BJ (cell line): ENCODE measurements around the gene CEND1. TPM values are rescaled to one million over a fixed set of nuclear protein-coding genes. Genes with fewer than 3 reads are reported as not detected.
A peak's percentile ranks its signal among the peaks of the same experiment; 100 is the strongest.

ENCODE experiments used
- CTCF ChIA-PET: fragments of 350-600 bp; formaldehyde crosslinking; extraction: SDS; loops from one replicate; lab custom pipeline; 2021; ENCODE audit warnings: antibody characterized with exemption, inconsistent platforms; lab: Yijun Ruan, JAX
- POLR2A ChIA-PET: fragments of 300-600 bp; sonication (Branson Sonifier 250); formaldehyde crosslinking; extraction: SDS; loops from one replicate; lab custom pipeline; 2021; ENCODE audit warnings: antibody characterized with exemption; lab: Charles Lee
- DNase-seq: peaks from one replicate; pipeline ENCODE4 v3.0.0-alpha.2; 2011; ENCODE audit warnings: low read depth
- H3K27me3 ChIP-seq: 2 replicates; pipeline ENCODE4 v1.6.0; 2011; ENCODE audit warnings: low read length; ENCODE audit not compliant: control insufficient read depth, insufficient read depth
- H3K36me3 ChIP-seq: 2 replicates; pipeline ENCODE4 v1.5.1; 2011; ENCODE audit warnings: low read length; ENCODE audit not compliant: control insufficient read depth, insufficient read depth
- H3K4me3 ChIP-seq: 2 replicates; pipeline ENCODE4 v1.5.1; 2011; ENCODE audit warnings: low read depth, mild to moderate bottlenecking, control low read depth, low read length
- polyA plus RNA-seq: library from polyadenylated mRNA; depleted of rRNA; stranded (reverse); fragments of >200 nt; gene quantifications from 2 replicates; pipeline ENCODE4 v1.2.3, GENCODE V29; 2011
- TF ChIP-seq, protein P1 (sequence below): IDR thresholded peaks from 2 replicates; pipeline ENCODE4 v1.5.1; 2011; ENCODE audit warnings: low read depth, mild to moderate bottlenecking, control low read depth, inconsistent platforms, low read length, moderate library complexity; ENCODE audit not compliant: insufficient read depth

CEND1 gene
- polyA plus RNA-seq, 1 experiment: 0.23 TPM

- POLR2A ChIA-PET: no interaction called here
- H3K4me3 ChIP-seq: no peak overlapping the region
- CTCF ChIA-PET: interaction anchor here (0.6 to 1.5 kb wide), 4 partner anchors 29 to 239 kb away, joined by 3 read pairs; no protein-coding TSS in a partner anchor
- H3K27me3 ChIP-seq: no peaks in the 10 kb centered on the region
- H3K36me3 ChIP-seq: peaks cover 23% of the 10 kb centered on the region
- no peak for DNase-seq
- TF ChIP-seq, protein P1, sequence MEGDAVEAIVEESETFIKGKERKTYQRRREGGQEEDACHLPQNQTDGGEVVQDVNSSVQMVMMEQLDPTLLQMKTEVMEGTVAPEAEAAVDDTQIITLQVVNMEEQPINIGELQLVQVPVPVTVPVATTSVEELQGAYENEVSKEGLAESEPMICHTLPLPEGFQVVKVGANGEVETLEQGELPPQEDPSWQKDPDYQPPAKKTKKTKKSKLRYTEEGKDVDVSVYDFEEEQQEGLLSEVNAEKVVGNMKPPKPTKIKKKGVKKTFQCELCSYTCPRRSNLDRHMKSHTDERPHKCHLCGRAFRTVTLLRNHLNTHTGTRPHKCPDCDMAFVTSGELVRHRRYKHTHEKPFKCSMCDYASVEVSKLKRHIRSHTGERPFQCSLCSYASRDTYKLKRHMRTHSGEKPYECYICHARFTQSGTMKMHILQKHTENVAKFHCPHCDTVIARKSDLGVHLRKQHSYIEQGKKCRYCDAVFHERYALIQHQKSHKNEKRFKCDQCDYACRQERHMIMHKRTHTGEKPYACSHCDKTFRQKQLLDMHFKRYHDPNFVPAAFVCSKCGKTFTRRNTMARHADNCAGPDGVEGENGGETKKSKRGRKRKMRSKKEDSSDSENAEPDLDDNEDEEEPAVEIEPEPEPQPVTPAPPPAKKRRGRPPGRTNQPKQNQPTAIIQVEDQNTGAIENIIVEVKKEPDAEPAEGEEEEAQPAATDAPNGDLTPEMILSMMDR: no peak
Observed at GRCh38 chr11:811446-812245, 21.8 kb upstream of the CEND1 start.

DNA sequence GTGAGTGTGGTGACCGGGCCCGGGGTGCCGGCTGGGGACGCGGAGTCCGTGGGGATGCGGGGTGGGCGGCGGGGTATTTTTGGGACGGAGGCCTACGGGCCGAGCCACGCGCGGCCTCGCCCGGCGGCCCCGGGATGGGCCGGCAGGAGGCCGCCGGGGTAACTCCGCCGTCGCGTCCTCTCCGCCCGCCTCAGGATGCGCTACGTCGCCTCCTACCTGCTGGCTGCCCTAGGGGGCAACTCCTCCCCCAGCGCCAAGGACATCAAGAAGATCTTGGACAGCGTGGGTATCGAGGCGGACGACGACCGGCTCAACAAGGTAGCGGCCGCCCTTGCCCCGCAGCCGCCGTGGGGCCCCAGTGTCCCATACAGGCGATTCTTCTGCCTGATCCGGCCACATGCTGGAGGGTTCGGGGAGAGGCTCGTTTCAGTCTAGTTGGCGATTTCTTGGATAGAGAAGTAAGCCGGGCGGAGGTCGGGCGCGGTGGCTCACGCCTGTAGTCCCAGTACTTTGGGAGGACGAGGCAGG lies 20.2 kb upstream of the CEND1 start:
- no peak for DNase-seq
- H3K27me3 ChIP-seq: no peaks in the 10 kb centered on the region
- CTCF ChIA-PET: no interaction called here
- peaks cover 23% of the 10 kb centered on the region for H3K36me3 ChIP-seq
- POLR2A ChIA-PET: interaction anchor here (0.6 to 1.3 kb wide), 3 partner anchors 9 to 83 kb away, joined by 4 to 24 read pairs (median 5); partner anchors contain the start of gene PNPLA2
- peak overlapping the region; percentile 93 for H3K4me3 ChIP-seq
- TF ChIP-seq, protein P1: no peak

GRCh38 chr11:809287-810039 lies 19.6 kb upstream of the CEND1 start, which contains the start of gene RPLP2:
RPLP2 (plus strand) TSS chr11:809967; CDS start chr11:810235, 268 bp downstream.
- Histone ChIP-seq H3K36me3 (peaks cover 23% of the 10 kb centered on the region), H3K27me3 (no peaks in the 10 kb centered on the region), H3K4me3 (peak within 1 kb of the TSS; percentile 93)
- CTCF ChIA-PET: interaction anchor here (0.8 to 0.9 kb wide), 2 partner anchors 10 to 25 kb away, joined by 3 read pairs; no protein-coding TSS in a partner anchor
- POLR2A ChIA-PET: interaction anchor here (0.6 to 1.3 kb wide), 3 partner anchors 10 to 83 kb away, joined by 4 to 24 read pairs (median 5); partner anchors contain the start of gene PNPLA2
- TF ChIP-seq, protein P1: no peak
- peak; percentile 69 for DNase-seq

- POLR2A ChIA-PET: interaction anchor here (1.1 to 1.3 kb wide), 2 partner anchors 11 to 35 kb away, joined by 5 to 24 read pairs; partner anchors contain the start of gene PNPLA2
- Histone ChIP-seq H3K27me3 (no peaks in the 10 kb centered on the region), H3K36me3 (peaks cover 21% of the 10 kb centered on the region), H3K4me3 (peak overlapping the region; percentile 93)
- DNase-seq: no peak
- CTCF ChIA-PET: interaction anchor here (0.8 to 0.9 kb wide), 2 partner anchors 11 to 26 kb away, joined by 3 read pairs; no protein-coding TSS in a partner anchor
- TF ChIP-seq, protein P1: no peak
Observed at GRCh38 chr11:808427-809286, 18.8 kb upstream of the CEND1 start.
